Activated T-cell treated with anti-CD3 and anti-CD28 coated beads, Interleukin-2, amount 50 U/mL, for 4 hours (primary cell): Measurements from ENCODE around the gene SLC6A12. TPM values are rescaled to one million over a fixed set of nuclear protein-coding genes. Genes with fewer than 3 reads are reported as not detected.

Experiments used
- ATAC-seq, 2 donors: fragments of 200-7000 bp; cut with Tn5 transposase; one replicate each; pipeline ENCODE4 v1.10.0; 2021
- DNase-seq: peaks from one replicate; pipeline ENCODE4 v3.0.0-alpha.2; 2020
- H3K27me3 Mint-ChIP-seq: one replicate; pipeline ENCODE4 v1.8.0; 2021; ENCODE audit warnings: low read depth, mixed read lengths
- H3K36me3 Mint-ChIP-seq: one replicate; pipeline ENCODE4 v1.8.0; 2022; ENCODE audit warnings: mixed read lengths; ENCODE audit not compliant: insufficient read depth
- H3K4me1 Mint-ChIP-seq: one replicate; pipeline ENCODE4 v1.8.0; 2021; ENCODE audit warnings: low read depth, mixed read lengths
- H3K4me3 Mint-ChIP-seq: one replicate; pipeline ENCODE4 v1.8.0; 2021; ENCODE audit warnings: mild to moderate bottlenecking, moderate library complexity, mixed read lengths
- H3K9me3 Mint-ChIP-seq: one replicate; pipeline ENCODE4 v1.8.0; 2021; ENCODE audit warnings: mixed read lengths
- total RNA-seq, 3 donors: library from RNA; stranded (reverse); gene quantifications; one replicate each; pipeline ENCODE4 v1.2.1, GENCODE V29; 2021

Gene SLC6A12
- total RNA-seq, 3 donors from 2014 or later, result 0.11 to 0.42 TPM; not detected in 1

DNA sequence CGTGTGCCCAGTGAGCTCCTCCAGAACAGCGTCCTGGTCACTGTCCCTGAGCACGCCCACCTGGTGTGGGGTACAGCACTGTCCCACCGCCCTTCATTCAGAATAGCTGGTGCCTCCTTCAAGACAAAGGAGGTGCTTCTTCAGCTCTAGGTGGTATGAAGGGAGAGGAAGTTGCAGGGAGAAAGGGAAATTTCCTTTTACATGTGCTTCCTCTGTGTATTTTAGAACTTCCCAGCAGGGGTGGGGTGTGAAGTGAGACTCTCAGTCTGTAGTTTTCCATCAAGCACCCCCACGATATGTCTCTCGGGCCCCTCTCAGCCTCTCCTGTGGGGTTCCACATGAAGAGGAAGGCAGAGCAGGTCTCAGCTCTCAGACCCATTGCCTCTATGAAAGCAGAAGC, 1.2 kb upstream of the SLC6A12 start:
- no peak for ATAC-seq
- no peak for DNase-seq
- Mint-ChIP-seq H3K27me3 (peaks cover 42% of the 10 kb centered on the region), H3K4me3 (no peak overlapping the region), H3K9me3 (no peaks in the 10 kb centered on the region), H3K36me3 (no peaks in the 10 kb centered on the region), H3K4me1 (peaks cover 1% of the 10 kb centered on the region)

DNA sequence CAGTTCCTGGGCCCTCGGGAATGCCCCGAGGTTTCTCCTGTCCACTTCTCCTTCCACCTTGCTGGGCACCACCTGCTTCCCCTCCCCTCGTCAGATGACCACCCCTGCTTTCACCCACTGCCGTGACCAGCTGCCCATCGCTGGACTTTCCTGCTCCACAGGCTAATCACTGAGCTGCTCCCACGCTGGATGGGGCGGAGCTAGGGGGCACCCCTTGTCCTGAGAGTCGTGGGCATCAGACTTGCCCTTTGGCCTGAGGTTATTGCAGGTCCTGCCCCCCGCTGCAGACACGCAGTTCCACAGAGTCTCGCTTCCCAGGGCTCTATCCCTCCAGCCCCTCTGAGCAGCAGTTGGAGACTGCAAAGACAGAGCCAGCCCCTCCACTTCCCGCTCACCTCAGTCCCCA, 427 bp downstream of the SLC6A12 start:
- H3K36me3 Mint-ChIP-seq, result no peaks in the 10 kb centered on the region

DNA sequence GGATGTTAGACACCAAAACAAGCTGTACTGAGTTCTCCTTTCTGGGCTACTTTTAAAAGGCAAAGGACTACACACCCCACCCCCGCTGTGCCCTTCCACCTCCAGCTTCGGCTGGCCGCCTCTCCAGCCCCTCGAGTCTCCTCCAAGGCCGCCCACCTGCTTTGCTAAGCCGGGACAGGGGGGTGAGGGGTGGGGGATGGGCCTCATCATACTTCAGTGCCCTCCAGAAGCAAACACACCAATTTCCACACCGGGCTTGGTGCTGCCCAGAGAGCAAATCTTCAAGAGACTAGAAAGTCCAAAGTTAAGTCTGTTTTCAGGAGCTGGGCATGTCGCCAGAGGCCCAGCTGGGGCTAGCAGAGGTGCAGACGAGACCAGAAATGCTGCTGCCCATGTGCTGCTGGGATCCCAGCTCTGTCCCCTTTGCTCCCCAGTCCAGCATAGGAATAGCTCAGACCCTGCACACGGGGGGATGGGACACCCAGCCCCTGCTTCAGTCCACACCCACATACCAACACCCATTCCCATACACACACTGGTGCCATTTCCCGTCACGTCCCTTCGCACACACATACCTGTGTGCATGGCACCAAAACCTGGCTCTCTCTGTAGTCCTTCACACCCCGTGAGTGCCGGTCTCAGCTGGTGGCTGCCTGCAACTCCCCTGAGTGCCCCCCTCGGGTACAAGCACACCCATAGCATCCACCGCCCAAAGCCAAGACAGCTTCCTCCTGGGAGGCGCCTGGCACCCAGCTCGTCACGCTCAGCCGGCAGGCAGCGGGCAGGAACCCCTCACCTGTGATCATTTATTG, 1.0 kb downstream of the SLC6A12 start:
- Mint-ChIP-seq H3K4me3 (no peak overlapping the region), H3K36me3 (no peaks in the 10 kb centered on the region), H3K9me3 (no peaks in the 10 kb centered on the region), H3K4me1 (peaks cover 1% of the 10 kb centered on the region), H3K27me3 (peaks cover 50% of the 10 kb centered on the region)
- no peak for ATAC-seq
- DNase-seq, result no peak

More for the DNA sequence above, 427 bp downstream of the SLC6A12 start:
- Mint-ChIP-seq H3K27me3 (peaks cover 49% of the 10 kb centered on the region), H3K4me1 (peaks cover 1% of the 10 kb centered on the region), H3K4me3 (no peak overlapping the region), H3K9me3 (no peaks in the 10 kb centered on the region)
- ATAC-seq (no peak), DNase-seq (no peak)

DNA sequence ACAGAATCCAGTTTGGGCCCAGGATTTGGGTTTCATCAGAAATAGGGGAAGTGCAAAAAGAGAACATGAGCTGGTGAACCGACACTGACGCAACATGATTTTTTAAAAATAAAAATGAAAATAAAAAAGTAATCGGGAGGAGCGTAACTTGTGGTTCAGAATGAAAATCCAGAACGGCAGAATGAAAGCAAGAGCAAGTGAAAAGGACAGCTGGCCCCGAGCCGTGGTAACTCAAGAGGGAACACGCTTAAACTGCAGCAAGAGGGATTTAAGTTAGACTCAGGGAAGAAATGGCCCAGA, 1.6 kb downstream of the SLC6A12 start:
- DNase-seq (no peak), ATAC-seq (no peak)
- no peak overlapping the region for H3K4me3 Mint-ChIP-seq
- peaks cover 1% of the 10 kb centered on the region for H3K4me1 Mint-ChIP-seq
- H3K27me3 Mint-ChIP-seq, result peaks cover 49% of the 10 kb centered on the region
- H3K36me3 Mint-ChIP-seq, result no peaks in the 10 kb centered on the region
- H3K9me3 Mint-ChIP-seq, result no peaks in the 10 kb centered on the region

DNA sequence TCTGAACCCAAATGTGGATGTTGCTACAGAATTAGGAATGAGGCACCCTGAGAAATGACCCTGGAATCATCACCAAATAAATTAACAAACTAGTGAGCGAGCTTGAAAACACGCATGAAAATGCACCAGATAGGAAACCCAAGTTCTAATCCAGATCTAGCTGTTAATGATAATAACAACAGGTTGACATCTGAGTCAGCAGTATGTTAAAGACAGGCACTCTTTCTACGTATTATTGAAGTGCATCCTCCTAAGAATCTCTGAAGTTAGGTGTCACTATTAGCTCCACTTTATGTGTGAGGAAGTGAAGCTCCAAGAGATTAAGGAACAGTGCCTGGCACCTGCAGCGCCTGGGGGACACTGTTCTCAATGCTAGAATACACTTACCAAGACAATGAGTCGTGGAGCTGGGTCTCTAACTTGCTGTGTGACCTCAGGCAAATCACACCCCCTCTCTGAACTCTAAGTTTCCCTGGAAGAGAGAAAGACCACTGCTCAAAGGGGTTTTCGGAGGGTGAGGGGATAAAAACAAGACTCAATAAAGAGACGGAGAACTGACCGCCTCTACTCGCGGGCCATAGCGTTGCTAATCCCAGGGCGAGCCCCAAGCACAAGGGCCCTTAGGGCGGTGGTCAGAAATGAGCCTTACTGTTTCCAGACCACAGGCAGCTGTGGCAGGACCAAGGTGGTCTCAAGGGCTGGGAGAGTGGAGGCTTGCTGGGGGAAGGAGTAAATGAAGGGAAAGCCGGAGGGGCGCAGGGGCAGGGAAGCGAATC, 2.1 kb downstream of the SLC6A12 start:
- ATAC-seq, result no peak
- Mint-ChIP-seq H3K9me3 (no peaks in the 10 kb centered on the region), H3K27me3 (peaks cover 54% of the 10 kb centered on the region), H3K4me3 (no peak overlapping the region), H3K36me3 (no peaks in the 10 kb centered on the region), H3K4me1 (peaks cover 1% of the 10 kb centered on the region)
- DNase-seq, result no peak

DNA sequence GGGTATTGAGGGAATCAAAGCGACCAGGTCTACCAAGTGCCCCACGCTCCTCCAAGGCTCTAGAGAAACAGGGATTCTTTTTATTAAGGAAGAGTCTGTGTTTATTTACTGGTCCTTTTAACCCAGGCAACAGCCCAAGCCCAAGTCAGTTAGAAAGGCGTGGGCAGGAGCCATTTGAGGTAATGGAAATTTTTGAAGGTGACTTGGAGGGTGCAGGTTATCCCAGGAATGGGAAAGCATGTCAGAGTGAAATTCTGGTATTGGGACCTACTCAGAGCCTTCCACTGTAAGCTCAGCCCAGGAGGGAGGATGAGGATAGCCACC, 2.9 kb downstream of the SLC6A12 start:
- Mint-ChIP-seq H3K36me3 (no peaks in the 10 kb centered on the region), H3K4me3 (no peak overlapping the region), H3K9me3 (no peaks in the 10 kb centered on the region), H3K4me1 (peaks cover 1% of the 10 kb centered on the region), H3K27me3 (peaks cover 58% of the 10 kb centered on the region)
- DNase-seq (no peak), ATAC-seq (no peak)

DNA sequence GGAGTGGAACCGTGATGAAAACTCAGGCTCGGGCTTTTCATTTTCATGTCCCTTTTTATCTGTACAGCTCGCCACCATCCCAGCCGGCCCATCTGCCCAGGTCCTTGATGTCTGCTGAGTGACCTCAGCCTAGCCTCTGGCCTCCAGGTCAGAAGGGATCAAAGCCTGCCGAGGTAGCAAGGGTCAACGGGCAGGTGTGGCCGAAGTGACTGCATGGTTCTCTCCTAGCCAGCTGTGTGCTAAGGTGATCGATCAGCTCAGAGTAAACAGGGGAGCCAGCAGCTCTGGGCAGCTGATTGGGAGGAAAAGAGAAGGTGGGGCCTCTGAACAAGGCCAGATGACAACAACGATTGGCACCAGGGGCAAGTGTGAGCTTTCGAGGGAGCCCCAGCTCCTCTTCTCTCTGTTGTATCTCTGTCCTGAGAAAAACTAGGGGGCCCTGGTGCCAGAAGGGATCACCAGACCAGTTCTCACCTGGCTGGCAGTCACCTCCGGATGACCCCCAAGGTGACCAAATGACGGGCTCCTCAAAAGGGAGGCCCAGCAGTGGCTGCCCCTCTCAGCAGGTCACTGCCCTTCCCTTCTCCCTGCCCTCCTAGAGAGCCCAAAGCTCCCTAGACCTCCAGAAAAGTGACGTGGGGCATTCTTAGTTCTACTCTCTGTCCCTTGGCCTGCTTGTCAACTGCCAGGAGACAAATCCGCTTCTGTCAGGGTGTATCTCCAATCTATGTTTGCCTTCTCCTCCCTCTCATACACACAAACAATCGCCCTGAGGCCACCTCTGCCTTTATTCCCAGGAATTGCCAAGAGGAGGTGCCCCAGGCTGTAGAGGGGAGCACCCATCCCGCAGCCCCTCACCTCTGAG, 3.4 kb downstream of the SLC6A12 start:
- Mint-ChIP-seq H3K4me3 (no peak overlapping the region), H3K27me3 (peaks cover 63% of the 10 kb centered on the region), H3K36me3 (no peaks in the 10 kb centered on the region), H3K4me1 (peaks cover 1% of the 10 kb centered on the region), H3K9me3 (no peaks in the 10 kb centered on the region)
- no peak for ATAC-seq
- no peak for DNase-seq

DNA sequence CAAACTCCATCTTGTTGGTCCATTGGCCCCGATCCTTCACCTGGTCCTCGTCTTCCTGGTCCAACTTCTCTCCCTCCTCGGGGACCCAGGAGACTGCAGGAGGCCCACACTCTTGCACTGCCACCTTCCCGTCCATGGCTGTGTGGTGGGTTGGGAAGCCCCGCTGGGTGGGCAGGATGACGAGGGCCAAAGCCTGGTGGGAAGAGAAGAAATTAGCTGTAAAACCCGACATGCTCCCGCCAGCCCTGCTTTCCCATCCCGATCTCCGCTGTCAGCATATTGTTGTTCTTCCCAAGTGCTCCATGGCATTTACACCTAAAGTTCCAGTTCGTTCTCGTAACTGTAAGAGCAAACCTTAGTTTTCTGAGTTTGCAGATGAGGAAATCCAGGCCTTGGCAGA, 4.1 kb downstream of the SLC6A12 start:
- H3K36me3 Mint-ChIP-seq, result no peaks in the 10 kb centered on the region
- H3K4me3 Mint-ChIP-seq, result no peak overlapping the region
- no peaks in the 10 kb centered on the region for H3K9me3 Mint-ChIP-seq
- H3K27me3 Mint-ChIP-seq, result peaks cover 68% of the 10 kb centered on the region
- peaks cover 1% of the 10 kb centered on the region for H3K4me1 Mint-ChIP-seq
- no peak for DNase-seq
- no peak for ATAC-seq

DNA sequence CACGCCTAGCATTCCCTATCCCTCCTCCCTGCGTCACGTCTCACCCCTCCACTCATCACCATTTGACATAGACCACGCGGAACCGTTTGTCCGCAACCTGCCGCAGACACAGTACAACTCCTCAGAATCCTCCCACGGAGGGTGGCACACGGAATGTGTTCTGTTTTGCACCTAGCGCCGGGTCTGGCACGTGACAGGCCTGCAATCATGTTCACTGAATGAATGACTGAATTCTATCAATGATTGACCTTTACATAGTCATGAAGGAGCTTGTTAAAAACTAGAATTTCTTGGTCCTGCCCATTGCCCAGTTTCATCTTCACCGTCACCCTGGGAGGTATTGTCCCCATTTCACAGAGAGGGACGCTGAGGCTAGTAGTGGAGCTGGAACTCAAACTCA, 4.7 kb downstream of the SLC6A12 start:
- Mint-ChIP-seq H3K27me3 (peaks cover 70% of the 10 kb centered on the region), H3K9me3 (no peaks in the 10 kb centered on the region), H3K36me3 (no peaks in the 10 kb centered on the region), H3K4me1 (peaks cover 1% of the 10 kb centered on the region), H3K4me3 (no peak overlapping the region)
- ATAC-seq, result no peak
- no peak for DNase-seq

DNA sequence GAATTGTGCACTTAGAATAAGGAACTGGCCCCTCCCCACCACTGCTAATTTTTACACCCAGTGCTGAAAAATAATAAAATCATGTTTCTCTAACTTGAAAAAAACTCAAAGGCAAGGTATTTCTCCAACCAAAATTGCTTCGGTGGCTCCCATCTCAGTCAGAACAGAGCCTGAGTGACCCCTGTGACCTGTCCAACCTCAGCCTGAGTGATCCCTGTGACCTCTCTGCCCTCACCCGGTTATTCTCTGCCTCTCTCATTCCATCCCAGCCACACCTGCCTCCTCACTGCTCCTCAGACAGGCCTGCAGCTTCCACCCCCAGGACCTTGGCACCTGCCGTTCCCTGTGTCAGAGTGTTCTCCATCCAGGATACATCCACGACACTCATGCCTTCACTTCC, 5.1 kb downstream of the SLC6A12 start:
- Mint-ChIP-seq H3K4me1 (peaks cover 1% of the 10 kb centered on the region), H3K27me3 (peaks cover 72% of the 10 kb centered on the region), H3K4me3 (no peak overlapping the region), H3K36me3 (no peaks in the 10 kb centered on the region), H3K9me3 (no peaks in the 10 kb centered on the region)
- no peak for DNase-seq
- no peak for ATAC-seq

DNA sequence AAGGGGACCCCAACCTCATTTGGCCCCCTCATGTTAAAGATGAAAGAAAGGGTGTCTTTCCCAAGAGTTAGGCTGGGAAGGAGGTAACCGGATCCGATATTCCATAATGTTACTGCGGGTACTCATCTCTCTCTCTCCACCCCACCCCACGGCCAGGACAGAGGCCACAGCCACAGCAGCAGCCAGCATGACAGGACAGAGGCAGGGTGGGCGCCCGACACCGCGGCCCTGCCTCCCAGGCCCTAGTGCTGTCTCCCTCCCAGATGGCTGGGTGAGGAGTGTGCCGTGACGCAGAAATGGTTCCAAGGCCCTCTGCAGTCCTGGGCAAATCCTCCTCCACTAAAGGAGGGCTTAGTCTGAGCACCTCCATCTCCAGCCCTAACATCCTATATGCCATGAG, 6.2 kb downstream of the SLC6A12 start:
- Mint-ChIP-seq H3K36me3 (no peaks in the 10 kb centered on the region), H3K4me3 (no peak overlapping the region), H3K27me3 (peaks cover 62% of the 10 kb centered on the region), H3K4me1 (no peaks in the 10 kb centered on the region), H3K9me3 (no peaks in the 10 kb centered on the region)
- DNase-seq, result no peak
- ATAC-seq, result no peak

DNA sequence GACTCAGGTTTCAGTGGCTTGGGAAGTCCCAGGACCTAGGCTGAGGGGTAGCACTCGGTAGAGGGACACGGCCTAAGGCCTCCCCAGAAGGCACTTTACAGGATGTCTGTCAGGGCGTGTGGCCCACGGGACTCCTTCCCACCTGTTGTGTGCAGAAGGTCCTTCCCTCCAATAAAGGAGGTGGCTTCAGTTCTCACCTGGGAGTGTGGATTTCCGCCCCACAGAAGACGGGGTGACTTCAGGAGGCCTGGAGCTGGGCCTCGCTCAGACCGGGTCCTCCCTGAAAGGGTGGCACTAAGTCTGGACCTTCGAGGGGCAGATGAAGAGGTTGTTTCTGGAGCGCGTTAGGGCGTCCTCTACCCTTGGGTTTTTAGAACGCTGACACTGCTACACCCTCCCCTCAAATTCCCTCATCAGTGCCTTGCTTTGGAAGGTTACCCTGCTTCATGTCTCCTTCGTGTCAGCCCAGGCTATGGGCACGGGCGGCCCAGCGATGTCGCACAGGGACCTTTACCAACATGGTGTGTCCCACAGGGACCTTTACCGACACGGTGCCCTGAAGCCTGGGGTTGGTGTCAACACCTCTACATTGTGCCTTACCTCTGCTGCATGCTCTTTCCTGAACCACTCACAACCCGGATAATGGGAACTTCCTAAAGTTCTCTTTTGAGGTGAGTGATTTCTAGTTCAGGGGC, 7.1 kb downstream of the SLC6A12 start:
- Mint-ChIP-seq H3K9me3 (no peaks in the 10 kb centered on the region), H3K4me1 (no peaks in the 10 kb centered on the region), H3K4me3 (no peak overlapping the region), H3K36me3 (no peaks in the 10 kb centered on the region), H3K27me3 (peaks cover 64% of the 10 kb centered on the region)
- no peak for ATAC-seq
- DNase-seq, result no peak

DNA sequence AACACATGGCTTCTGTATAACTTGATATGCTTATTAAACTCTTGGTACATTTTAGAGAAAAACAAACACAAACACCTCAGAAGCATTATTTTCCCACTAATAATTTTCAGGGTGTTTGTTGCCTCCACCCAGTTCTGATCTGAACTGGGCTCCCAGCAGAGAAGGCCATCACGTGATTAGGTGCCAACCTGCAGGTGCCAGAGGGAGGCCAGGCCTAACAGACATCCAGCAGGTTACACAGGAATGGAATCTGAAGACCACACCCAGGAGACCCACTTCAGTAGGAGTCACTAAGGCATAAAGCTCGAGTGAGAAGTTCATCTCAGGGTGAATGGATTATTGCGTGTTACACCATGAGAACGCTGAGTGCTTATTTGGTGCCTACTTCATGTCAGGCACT, 8.9 kb downstream of the SLC6A12 start:
- H3K9me3 Mint-ChIP-seq, result no peaks in the 10 kb centered on the region
- no peak for DNase-seq
- H3K4me1 Mint-ChIP-seq, result no peaks in the 10 kb centered on the region
- H3K27me3 Mint-ChIP-seq, result peaks cover 58% of the 10 kb centered on the region
- H3K4me3 Mint-ChIP-seq, result no peak overlapping the region
- H3K36me3 Mint-ChIP-seq, result no peaks in the 10 kb centered on the region
- ATAC-seq, result no peak

DNA sequence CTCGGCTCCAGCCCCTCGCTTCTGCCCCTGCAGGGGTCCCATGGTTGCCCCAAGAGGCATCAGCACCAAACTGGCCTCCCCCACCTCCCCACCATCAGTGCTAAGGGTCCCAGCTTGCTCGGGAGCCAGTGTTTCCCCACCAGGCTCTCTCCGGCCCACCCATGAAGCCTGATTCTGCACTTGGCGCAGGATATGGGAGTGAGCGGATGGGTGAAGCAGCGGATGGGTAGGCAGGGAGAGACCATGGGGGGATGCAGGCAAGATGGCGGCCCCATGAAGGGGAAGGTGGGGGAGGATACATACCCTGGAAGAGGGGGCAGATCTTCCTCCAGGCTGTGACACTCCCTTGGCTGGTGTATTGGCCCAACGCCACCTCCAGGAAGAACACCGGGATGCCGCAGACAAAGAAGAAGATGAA, 9.7 kb downstream of the SLC6A12 start:
- Mint-ChIP-seq H3K27me3 (peaks cover 54% of the 10 kb centered on the region), H3K4me1 (no peaks in the 10 kb centered on the region), H3K4me3 (no peak overlapping the region), H3K9me3 (no peaks in the 10 kb centered on the region), H3K36me3 (no peaks in the 10 kb centered on the region)
- ATAC-seq (no peak), DNase-seq (no peak)
